Astrocyte of the hippocampus (primary cell): ENCODE measurements around the gene CARS1.
A peak's percentile ranks its signal among the peaks of the same experiment; 100 is the strongest.

Experiments used
- DNase-seq: peaks from one replicate; pipeline ENCODE4 v3.0.0; 2011; ENCODE audit warnings: low read depth, low spot score

Gene CARS1

GRCh38 chr11:3057069-3057963 lies at the start of gene CARS1:
Gene CARS1 (minus strand): TSS chr11:3057423. CDS start chr11:3057367, 56 bp downstream.
- peak; percentile 98 for DNase-seq

GRCh38 chr11:3105791-3106735 lies 48.8 kb upstream of the CARS1 start:
- no peak for DNase-seq

GRCh38 chr11:3104961-3105790 lies 48.0 kb upstream of the CARS1 start:
- DNase-seq = no peak

- no peak for DNase-seq
Measured at GRCh38 chr11:3104051-3104714, 47.0 kb upstream of the CARS1 start.

- DNase-seq = no peak
Measured at GRCh38 chr11:3103076-3103475, 45.9 kb upstream of the CARS1 start.

- no peak for DNase-seq
Measured at GRCh38 chr11:3102641-3102921, 45.4 kb upstream of the CARS1 start.

GRCh38 chr11:3101921-3102640 lies 44.9 kb upstream of the CARS1 start:
- DNase-seq = no peak

- no peak for DNase-seq
Measured at GRCh38 chr11:3099178-3099577, 42.0 kb upstream of the CARS1 start.

- DNase-seq = no peak
Measured at GRCh38 chr11:3096909-3097530, 39.8 kb upstream of the CARS1 start.

GRCh38 chr11:3095712-3096361 lies 38.6 kb upstream of the CARS1 start:
- peak; percentile 84 for DNase-seq

- no peak for DNase-seq
Measured at GRCh38 chr11:3094223-3094824, 37.1 kb upstream of the CARS1 start.

GRCh38 chr11:3093281-3094191 lies 36.3 kb upstream of the CARS1 start:
- DNase-seq = no peak

GRCh38 chr11:3092603-3093141 lies 35.4 kb upstream of the CARS1 start:
- DNase-seq = no peak

GRCh38 chr11:3091846-3092602 lies 34.8 kb upstream of the CARS1 start:
- peak; percentile 82 for DNase-seq

- DNase-seq = no peak
Measured at GRCh38 chr11:3091081-3091845, 34.0 kb upstream of the CARS1 start.
